OCI-LY3 (cell line): ENCODE data around the gene ADAMTSL4.
A peak's percentile ranks its signal among the peaks of the same experiment; 100 is the strongest.
"Not testable (repeated sequence)": the region's sequence is repeated elsewhere in the genome, so short reads cannot be mapped to it uniquely, and the experiment has no call there.

ENCODE experiments used
- H2AFZ ChIP-seq: fragments of 200-600, 300-600 bp; shearing (Covaris generic); 2 replicates; pipeline ENCODE4 v1.6.0; 2014; ENCODE audit warnings: antibody characterized with exemption, low read depth, low read length
- H3K27ac ChIP-seq: fragments of 200-600, 300-600 bp; sonication (generic); 2 replicates; pipeline ENCODE4 v1.5.1; 2014; ENCODE audit warnings: mild to moderate bottlenecking, low read length, moderate library complexity, mixed read lengths
- H3K27me3 ChIP-seq: fragments of 200-600, 300-600 bp; sonication (generic); 2 replicates; pipeline ENCODE4 v1.6.1; 2014; ENCODE audit warnings: low read depth, low read length, mixed read lengths
- H3K36me3 ChIP-seq: fragments of 200-600, 300-600 bp; sonication (generic); replicated peaks from 2 replicates; pipeline ENCODE3; 2014; ENCODE audit warnings: low read depth, low read length, mixed read lengths
- H3K4me1 ChIP-seq: fragments of 300-600, 200-600 bp; sonication (generic); 2 replicates; pipeline ENCODE4 v1.6.1; 2014; ENCODE audit warnings: low read length, mixed read lengths
- H3K4me2 ChIP-seq: fragments of 200-600, 300-600 bp; sonication (generic); 2 replicates; pipeline ENCODE4 v1.6.1; 2014; ENCODE audit warnings: low read length, mixed read lengths
- H3K4me3 ChIP-seq: fragments of 300-600, 200-600 bp; sonication (generic); 2 replicates; pipeline ENCODE4 v1.5.1; 2014; ENCODE audit warnings: antibody characterized with exemption, mild to moderate bottlenecking, low read length, moderate library complexity
- H3K79me2 ChIP-seq: fragments of 300-600, 200-600 bp; shearing (Covaris generic); 2 replicates; pipeline ENCODE4 v1.6.1; 2014; ENCODE audit warnings: mild to moderate bottlenecking, low read length, mixed read lengths
- H3K9ac ChIP-seq: fragments of 300-600, 200-600 bp; shearing (Covaris generic); 2 replicates; pipeline ENCODE4 v1.6.0; 2014; ENCODE audit warnings: mild to moderate bottlenecking, low read length, moderate library complexity
- H3K9me3 ChIP-seq: fragments of 200-600, 300-600 bp; shearing (Covaris generic); 2 replicates; pipeline ENCODE4 v1.6.1; 2014; ENCODE audit warnings: low read length, mixed read lengths; ENCODE audit not compliant: insufficient read depth
- H4K20me1 ChIP-seq: fragments of 200-600, 300-600 bp; sonication (generic); 2 replicates; pipeline ENCODE4 v1.6.1; 2016; ENCODE audit warnings: low read length, mixed read lengths; ENCODE audit not compliant: insufficient read depth
- EZH2phosphoT487 ChIP-seq: fragments of 200-600 bp; shearing (Covaris generic); IDR thresholded peaks from 2 replicates; pipeline ENCODE4 v1.6.1; 2018; ENCODE audit warnings: antibody characterized with exemption, mixed run types, low read depth
- TF ChIP-seq, protein P1 (sequence below): fragments of 200-600, 300-600 bp; sonication (generic); IDR thresholded peaks from 2 replicates; pipeline ENCODE4 v1.5.1; 2014; ENCODE audit warnings: antibody characterized with exemption, low read length, low read depth

ADAMTSL4 gene

DNA sequence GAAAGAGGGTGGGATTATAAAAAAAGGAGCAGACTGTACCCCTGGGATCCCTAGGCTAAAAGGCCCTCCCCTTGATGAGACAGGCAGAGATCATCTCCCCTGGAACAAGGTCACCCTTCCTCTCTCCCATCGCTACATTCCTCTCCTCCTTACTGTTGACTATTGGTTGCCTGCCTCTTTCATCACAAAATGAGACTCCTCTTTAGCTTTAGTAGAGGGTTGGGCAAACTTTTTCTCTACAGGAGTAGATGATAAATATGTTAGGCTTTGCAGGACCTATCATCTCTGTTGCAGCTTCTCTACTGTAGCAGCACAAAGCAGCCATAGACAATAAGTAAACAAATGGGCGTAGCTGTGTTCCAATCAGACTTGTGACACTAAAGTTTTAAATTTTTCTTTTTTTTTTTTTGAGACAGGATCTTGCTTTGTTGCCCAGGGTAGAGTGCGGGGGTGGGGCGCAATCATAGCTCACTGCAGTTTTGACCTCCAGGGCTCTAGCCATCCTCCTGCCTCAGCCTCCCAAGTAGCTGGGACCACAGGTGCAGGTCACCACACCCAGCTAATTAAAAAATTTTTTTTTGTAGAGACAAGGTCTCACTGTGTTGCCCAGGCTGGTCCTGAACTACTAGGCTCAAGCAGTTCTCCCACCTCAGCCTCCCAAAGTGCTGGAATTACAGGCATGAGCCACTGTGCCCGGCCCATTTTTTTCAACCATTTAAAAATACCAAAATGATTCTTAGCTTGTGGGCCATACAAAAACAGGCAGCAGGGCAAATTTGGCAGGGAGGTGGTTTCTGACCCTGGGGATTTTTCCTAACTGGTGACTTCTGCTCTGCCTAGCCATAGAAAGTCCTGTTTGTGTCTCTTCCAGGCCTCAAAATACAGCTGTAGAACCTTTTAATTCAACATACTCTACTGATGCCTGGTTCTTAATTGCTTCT, 15.1 kb downstream of the ADAMTSL4 start:
- Histone ChIP-seq H3K4me1 (peaks cover 86% of the 10 kb centered on the region), H2AFZ (no peak overlapping the region), H3K27ac (peak overlapping the region; percentile 90), H3K9ac (peak overlapping the region; percentile 78), H3K36me3 (no peaks in the 10 kb centered on the region), H3K27me3 (no peaks in the 10 kb centered on the region), H3K9me3 (no peaks in the 10 kb centered on the region), H3K4me3 (peak overlapping the region; percentile 70), H4K20me1 (no peaks in the 10 kb centered on the region), H3K4me2 (peak overlapping the region; percentile 93), H3K79me2 (peaks cover 68% of the 10 kb centered on the region)
- TF ChIP-seq, protein P1, sequence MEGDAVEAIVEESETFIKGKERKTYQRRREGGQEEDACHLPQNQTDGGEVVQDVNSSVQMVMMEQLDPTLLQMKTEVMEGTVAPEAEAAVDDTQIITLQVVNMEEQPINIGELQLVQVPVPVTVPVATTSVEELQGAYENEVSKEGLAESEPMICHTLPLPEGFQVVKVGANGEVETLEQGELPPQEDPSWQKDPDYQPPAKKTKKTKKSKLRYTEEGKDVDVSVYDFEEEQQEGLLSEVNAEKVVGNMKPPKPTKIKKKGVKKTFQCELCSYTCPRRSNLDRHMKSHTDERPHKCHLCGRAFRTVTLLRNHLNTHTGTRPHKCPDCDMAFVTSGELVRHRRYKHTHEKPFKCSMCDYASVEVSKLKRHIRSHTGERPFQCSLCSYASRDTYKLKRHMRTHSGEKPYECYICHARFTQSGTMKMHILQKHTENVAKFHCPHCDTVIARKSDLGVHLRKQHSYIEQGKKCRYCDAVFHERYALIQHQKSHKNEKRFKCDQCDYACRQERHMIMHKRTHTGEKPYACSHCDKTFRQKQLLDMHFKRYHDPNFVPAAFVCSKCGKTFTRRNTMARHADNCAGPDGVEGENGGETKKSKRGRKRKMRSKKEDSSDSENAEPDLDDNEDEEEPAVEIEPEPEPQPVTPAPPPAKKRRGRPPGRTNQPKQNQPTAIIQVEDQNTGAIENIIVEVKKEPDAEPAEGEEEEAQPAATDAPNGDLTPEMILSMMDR: no peak
- no peak for TF ChIP-seq EZH2phosphoT487

DNA sequence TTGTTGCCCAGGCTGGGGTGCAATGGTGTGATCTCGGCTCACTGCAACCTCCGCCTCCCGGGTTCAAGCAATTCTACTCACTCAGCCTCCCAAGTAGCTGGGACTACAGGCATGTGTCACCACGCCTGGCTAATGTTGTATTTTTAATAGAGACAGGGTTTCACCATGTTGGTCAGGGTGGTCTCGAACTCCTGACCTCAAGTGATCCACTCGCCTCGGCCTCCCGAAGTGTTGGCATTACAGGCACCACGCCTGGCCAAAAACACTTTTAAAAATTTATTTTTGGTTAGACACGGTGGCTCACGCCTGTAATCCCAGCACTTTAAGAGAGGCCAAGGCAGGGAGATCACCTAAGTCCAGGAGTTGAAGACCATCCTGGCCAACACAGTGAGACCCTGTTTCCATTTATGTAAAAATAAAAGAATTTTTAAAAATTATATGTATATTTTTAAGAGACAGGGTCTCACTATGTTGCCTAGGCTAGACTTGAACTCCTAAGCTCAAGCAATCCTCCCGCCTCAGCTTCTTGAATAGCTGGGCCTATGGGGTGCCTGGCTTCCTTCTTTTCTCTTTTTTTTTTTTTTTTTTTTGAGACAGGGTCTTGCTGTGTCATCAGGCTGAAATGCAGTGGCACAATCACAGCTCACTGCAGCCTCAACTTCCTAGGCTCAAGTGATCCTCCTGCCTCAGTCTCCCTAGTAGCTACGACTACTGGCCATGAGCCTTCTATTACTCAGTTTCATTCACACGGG, 16.2 kb downstream of the ADAMTSL4 start:
- Histone ChIP-seq H3K27ac (peak overlapping the region; percentile 97), H3K79me2 (peaks cover 75% of the 10 kb centered on the region)

DNA sequence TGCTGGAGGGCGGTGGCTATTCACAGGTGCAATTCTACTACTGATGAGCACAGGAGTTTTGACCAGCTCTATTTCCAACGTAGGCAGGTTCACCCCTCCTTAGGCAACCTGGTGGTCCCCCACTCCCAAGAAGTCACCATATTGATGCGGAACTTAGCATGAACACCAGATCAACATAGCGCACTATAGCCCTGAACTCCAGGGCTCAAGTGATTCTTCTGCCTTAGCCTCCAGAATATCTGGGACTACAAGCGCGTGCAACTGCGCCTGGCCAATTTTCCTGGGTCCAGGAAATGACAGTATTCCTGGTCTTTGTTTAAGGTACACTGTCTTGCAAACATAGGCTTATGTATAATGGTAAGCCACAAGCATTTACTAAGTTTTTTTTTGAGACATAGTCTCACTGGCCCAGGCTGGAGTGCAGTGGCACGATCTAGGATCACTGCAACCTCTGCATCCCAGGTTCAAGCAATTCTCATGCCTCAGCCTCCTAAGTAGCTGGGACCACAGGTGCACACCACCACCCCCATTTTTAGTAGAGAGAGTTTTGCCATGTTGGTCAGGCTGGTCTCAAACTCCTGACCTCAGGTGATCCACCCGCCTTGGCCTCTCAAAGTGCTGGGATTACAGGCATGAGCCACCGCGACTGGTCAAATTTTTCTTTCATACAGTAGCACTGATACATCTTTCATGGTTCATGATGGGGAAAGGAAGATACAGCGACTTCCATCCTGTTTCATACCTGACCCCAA, 17.6 kb downstream of the ADAMTSL4 start:
- H3K9ac ChIP-seq: peak overlapping the region; percentile 56
- no peak overlapping the region for H2AFZ ChIP-seq
- H3K4me3 ChIP-seq: peak overlapping the region; percentile 53
- TF ChIP-seq, protein P1: no peak
- TF ChIP-seq EZH2phosphoT487: no peak
- peaks cover 91% of the 10 kb centered on the region for H3K4me1 ChIP-seq
- peaks cover 16% of the 10 kb centered on the region for H3K36me3 ChIP-seq
- peak overlapping the region; percentile 97 for H3K27ac ChIP-seq
- no peaks in the 10 kb centered on the region for H3K27me3 ChIP-seq
- H3K4me2 ChIP-seq: peak overlapping the region; percentile 95
- H4K20me1 ChIP-seq: peaks cover 7% of the 10 kb centered on the region; the same call in 1 of the 2 replicates
- peaks cover 81% of the 10 kb centered on the region for H3K79me2 ChIP-seq
- no peaks in the 10 kb centered on the region for H3K9me3 ChIP-seq

More for the DNA sequence above, 16.2 kb downstream of the ADAMTSL4 start:
- H3K36me3 ChIP-seq, H3K27me3 ChIP-seq, H4K20me1 ChIP-seq, H3K9me3 ChIP-seq, H2AFZ ChIP-seq, H3K4me3 ChIP-seq: not testable (repeated sequence)
- Histone ChIP-seq H3K4me2 (peak overlapping the region; percentile 93), H3K9ac (peak overlapping the region; percentile 78; the same call in 1 of the 2 replicates), H3K4me1 (peaks cover 92% of the 10 kb centered on the region)

DNA sequence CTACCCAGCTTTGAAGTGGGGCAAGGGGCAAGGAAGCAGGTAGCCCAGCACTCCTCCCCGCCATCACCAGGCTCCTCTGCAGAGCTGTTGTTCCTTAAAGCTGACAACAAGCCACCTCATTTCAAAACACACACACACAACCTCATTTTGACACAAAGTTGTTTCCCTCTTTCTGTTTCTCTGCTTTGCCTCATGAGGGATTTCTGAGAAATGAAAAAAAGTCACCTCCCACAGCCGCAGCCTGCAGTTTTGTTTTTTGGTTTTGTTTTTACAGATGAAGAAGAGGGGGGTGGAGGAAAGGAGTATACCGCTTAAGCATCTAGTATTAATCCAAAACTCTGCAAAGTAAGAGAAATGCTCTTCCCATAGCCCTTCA, 18.1 kb downstream of the ADAMTSL4 start:
- no peak overlapping the region for H2AFZ ChIP-seq
- peaks cover 87% of the 10 kb centered on the region for H3K4me1 ChIP-seq
- no peaks in the 10 kb centered on the region for H3K9me3 ChIP-seq
- peak overlapping the region; percentile 95 for H3K4me2 ChIP-seq
- peak overlapping the region; percentile 97 for H3K27ac ChIP-seq
- peaks cover 82% of the 10 kb centered on the region for H3K79me2 ChIP-seq
- H4K20me1 ChIP-seq: peaks cover 8% of the 10 kb centered on the region
- peak overlapping the region; percentile 71 for H3K9ac ChIP-seq
- no peaks in the 10 kb centered on the region for H3K27me3 ChIP-seq
- H3K4me3 ChIP-seq: peak overlapping the region; percentile 72
- no peak; the same call in 1 of the 2 replicates for TF ChIP-seq EZH2phosphoT487
- TF ChIP-seq, protein P1: no peak
- H3K36me3 ChIP-seq: peaks cover 18% of the 10 kb centered on the region
